Erythroblast (primary cell): ENCODE measurements around the gene OLFM1.

Experiments used
- GATA1 ChIP-seq: IDR thresholded peaks from 2 replicates; pipeline ENCODE4 v1.6.1; 2011; ENCODE audit warnings: low read depth, mild to moderate bottlenecking, control low read depth, low read length, moderate library complexity
- POLR2A ChIP-seq: IDR thresholded peaks from 2 replicates; pipeline ENCODE4 v1.6.1; 2011; ENCODE audit warnings: mild to moderate bottlenecking, low read length

GRCh38 chr9:135122316-135122715, 34.8 kb downstream of the OLFM1 start:
- TF ChIP-seq GATA1 (no peak), POLR2A (no peak)
